Measurements from ENCODE around the gene PRSS27.

- no peak for TF ChIP-seq GATA3 (IDR thresholded peaks at IDR 0.05; ENCODE audit: low read depth, low read length)
- no peak for TF ChIP-seq GATA2 (IDR thresholded peaks at IDR 0.05; ENCODE audit: low read depth, low read length)
These were observed 4.5 kb downstream of the PRSS27 start for GRCh38 chr16:2715519-2715918.
